Measurements from ENCODE around the gene WNK2. TPM values are rescaled to one million over a fixed set of nuclear protein-coding genes. Genes with fewer than 3 reads are reported as not detected.

Gene WNK2
- total RNA-seq, 1 donor from 2014 or later, result 6.2 TPM

DNA sequence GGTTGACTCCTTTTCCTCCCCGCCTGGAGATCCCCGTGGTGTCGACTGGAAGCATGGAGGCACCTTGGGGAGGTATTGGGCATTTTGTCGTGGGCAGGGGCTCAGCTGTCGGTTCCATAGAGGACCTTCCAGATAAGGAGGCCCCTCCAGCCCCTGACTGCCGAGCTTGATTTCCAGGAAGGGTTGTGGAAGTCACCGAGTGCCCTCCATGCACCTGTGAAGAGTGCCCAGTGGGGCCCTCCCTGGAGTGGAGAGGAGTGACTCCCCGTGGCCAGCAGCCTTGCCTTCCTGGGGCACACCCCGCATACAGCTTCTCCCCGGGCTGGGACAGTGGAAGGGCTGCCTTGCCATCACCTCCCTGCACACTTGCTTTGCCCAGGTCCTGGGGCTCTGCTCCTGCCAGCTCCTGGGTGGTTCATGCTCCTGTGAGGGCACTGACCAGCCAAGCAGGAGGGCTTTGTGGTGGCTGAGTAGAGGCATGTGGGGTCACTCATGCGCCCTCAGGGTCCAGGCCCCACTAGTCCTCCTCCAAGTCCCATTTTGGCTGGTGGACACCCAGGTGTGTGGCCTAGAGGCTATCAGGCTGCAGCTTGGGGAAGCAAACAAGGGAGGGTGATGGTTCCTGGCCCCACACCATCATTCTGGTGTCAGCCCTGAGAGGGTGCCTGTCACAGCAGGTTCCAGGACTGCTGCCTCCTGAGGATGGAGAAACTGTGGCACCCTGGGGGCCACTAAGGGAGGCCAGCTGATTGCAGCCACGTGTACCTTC, 133.0 kb downstream of the WNK2 start:
- Histone ChIP-seq H3K9ac (no peak overlapping the region), H3K36me3 (no peaks in the 10 kb centered on the region), H3K4me1 (no peaks in the 10 kb centered on the region), H3K27ac (no peak overlapping the region), H4K20me1 (ENCODE audit: low read depth) (no peaks in the 10 kb centered on the region), H3K9me3 (ENCODE audit: low read depth) (no peaks in the 10 kb centered on the region), H3F3A (ENCODE audit: low read depth) (no peaks in the 10 kb centered on the region), H3K79me2 (ENCODE audit: low read depth) (no peaks in the 10 kb centered on the region), H3K4me2 (no peak overlapping the region), H3K4me3 (no peak overlapping the region), H2AFZ (replicated peaks) (no peak overlapping the region), H3K27me3 (no peaks in the 10 kb centered on the region)
- Mint-ChIP-seq H3K4me3 (no peak overlapping the region), H3K27me3 (ENCODE audit: insufficient read depth, low read depth) (no peaks in the 10 kb centered on the region), H3K4me1 (peaks cover 5% of the 10 kb centered on the region), H3K36me3 (peaks cover 7% of the 10 kb centered on the region), H3K9me3 (no peaks in the 10 kb centered on the region), H3K27ac (no peak overlapping the region)
- no peak for TF ChIP-seq EZH2phosphoT487 (IDR thresholded peaks at IDR 0.05)
- DNase-seq (ENCODE audit: low spot score), result no peak

DNA sequence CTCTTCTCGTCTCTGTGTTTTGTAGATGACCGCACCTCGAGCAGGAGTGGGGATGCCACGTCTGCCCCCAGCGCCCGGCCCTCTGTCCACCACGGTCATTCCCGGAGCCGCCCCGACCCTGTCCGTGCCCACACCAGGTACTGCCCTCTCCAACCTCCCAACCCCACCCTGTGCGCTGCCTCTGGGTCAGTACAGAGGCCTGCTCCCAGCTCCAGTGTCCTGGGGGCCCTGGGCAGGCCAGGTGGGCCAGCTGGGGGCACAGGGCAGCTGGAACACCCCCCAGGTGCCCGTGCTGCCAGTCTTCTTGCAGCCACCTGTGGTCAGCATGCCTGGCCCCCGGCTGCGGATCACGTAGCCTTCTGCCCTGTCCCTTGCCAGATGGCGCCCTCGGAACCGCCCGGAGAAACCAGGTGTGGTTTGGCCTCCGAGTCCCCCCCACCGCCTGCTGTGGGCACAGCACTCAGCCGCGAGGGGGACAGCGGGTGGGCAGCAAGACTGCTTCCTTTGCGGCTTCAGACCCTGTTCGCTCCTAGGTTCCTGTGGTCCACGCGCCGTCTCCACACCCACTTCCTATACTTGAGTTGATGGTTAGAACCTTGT, 133.7 kb downstream of the WNK2 start:
- no peaks in the 10 kb centered on the region for H3K79me2 ChIP-seq (ENCODE audit: low read depth)
- Mint-ChIP-seq H3K27ac (no peak overlapping the region), H3K4me1 (peaks cover 4% of the 10 kb centered on the region), H3K9me3 (no peaks in the 10 kb centered on the region), H3K27me3 (ENCODE audit: insufficient read depth, low read depth) (no peaks in the 10 kb centered on the region), H3K36me3 (peaks cover 7% of the 10 kb centered on the region), H3K4me3 (no peak overlapping the region)
- H3K27me3 ChIP-seq, result no peaks in the 10 kb centered on the region
- TF ChIP-seq, protein P1, sequence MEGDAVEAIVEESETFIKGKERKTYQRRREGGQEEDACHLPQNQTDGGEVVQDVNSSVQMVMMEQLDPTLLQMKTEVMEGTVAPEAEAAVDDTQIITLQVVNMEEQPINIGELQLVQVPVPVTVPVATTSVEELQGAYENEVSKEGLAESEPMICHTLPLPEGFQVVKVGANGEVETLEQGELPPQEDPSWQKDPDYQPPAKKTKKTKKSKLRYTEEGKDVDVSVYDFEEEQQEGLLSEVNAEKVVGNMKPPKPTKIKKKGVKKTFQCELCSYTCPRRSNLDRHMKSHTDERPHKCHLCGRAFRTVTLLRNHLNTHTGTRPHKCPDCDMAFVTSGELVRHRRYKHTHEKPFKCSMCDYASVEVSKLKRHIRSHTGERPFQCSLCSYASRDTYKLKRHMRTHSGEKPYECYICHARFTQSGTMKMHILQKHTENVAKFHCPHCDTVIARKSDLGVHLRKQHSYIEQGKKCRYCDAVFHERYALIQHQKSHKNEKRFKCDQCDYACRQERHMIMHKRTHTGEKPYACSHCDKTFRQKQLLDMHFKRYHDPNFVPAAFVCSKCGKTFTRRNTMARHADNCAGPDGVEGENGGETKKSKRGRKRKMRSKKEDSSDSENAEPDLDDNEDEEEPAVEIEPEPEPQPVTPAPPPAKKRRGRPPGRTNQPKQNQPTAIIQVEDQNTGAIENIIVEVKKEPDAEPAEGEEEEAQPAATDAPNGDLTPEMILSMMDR (IDR thresholded peaks at IDR 0.05), result no peak
- no peaks in the 10 kb centered on the region for H3F3A ChIP-seq (ENCODE audit: low read depth)
- H3K9ac ChIP-seq, result no peak overlapping the region
- H2AFZ ChIP-seq (replicated peaks), result no peak overlapping the region
- H3K27ac ChIP-seq, result no peak overlapping the region
- DNase-seq (ENCODE audit: low spot score), result no peak
- H3K4me2 ChIP-seq, result no peak overlapping the region
- no peak overlapping the region for H3K4me3 ChIP-seq
- no peaks in the 10 kb centered on the region for H3K36me3 ChIP-seq
- no peaks in the 10 kb centered on the region for H3K4me1 ChIP-seq
- H3K9me3 ChIP-seq (ENCODE audit: low read depth), result no peaks in the 10 kb centered on the region
- H4K20me1 ChIP-seq (ENCODE audit: low read depth), result no peaks in the 10 kb centered on the region

DNA sequence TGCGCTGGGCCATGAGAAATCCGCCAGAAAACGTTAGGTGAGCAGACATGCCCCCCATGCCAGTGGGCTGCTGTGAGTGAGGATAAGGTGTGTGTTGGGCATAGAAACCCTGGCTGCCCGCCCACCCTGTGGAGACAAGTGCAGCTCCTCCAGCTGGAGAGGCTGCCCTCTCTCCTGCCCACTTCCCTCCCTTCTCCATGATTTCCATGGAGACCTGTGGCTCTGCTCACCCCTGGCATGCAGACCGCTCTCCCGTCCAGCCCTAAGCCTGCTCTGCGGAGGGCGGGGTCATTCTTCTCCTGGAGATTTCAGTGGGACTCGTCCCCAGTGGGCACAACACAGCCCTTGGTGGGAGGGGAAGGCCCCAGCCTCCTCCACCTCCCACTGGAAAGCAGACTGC, 134.5 kb downstream of the WNK2 start:
- Mint-ChIP-seq H3K9me3 (no peaks in the 10 kb centered on the region), H3K27ac (no peak overlapping the region), H3K27me3 (ENCODE audit: insufficient read depth, low read depth) (no peaks in the 10 kb centered on the region), H3K4me1 (no peaks in the 10 kb centered on the region), H3K4me3 (no peak overlapping the region), H3K36me3 (peaks cover 5% of the 10 kb centered on the region)
- H3K9ac ChIP-seq, result no peak overlapping the region
- TF ChIP-seq, protein P1 (IDR thresholded peaks at IDR 0.05), result no peak
- TF ChIP-seq EZH2phosphoT487 (IDR thresholded peaks at IDR 0.05), result no peak
- TF ChIP-seq EZH2 (IDR thresholded peaks at IDR 0.05), result no peak
- H3K36me3 ChIP-seq, result no peaks in the 10 kb centered on the region
- H3K9me3 ChIP-seq (ENCODE audit: low read depth), result no peaks in the 10 kb centered on the region
- H3K4me3 ChIP-seq, result no peak overlapping the region
- no peaks in the 10 kb centered on the region for H4K20me1 ChIP-seq (ENCODE audit: low read depth)
- H3K4me1 ChIP-seq, result no peaks in the 10 kb centered on the region
- no peak overlapping the region for H2AFZ ChIP-seq (replicated peaks)
- H3F3A ChIP-seq (ENCODE audit: low read depth), result no peaks in the 10 kb centered on the region
- H3K4me2 ChIP-seq, result no peak overlapping the region
- H3K27ac ChIP-seq, result no peak overlapping the region
- no peaks in the 10 kb centered on the region for H3K79me2 ChIP-seq (ENCODE audit: low read depth)
- no peaks in the 10 kb centered on the region for H3K27me3 ChIP-seq
- no peak for DNase-seq (ENCODE audit: low spot score)

Measured in neural progenitor cell (in vitro differentiated cells).